HG03457 (cell line): Measurements from ENCODE around the gene KCNJ11.
"Not testable (repeated sequence)": the region's sequence is repeated elsewhere in the genome, so short reads cannot be mapped to it uniquely, and the experiment has no call there.

Source experiments
- ATAC-seq: cut with Tn5 transposase; IDR thresholded peaks from one replicate; pipeline ENCODE4 v1.9.1; 2021; ENCODE audit warnings: moderate number of reproducible peaks; ENCODE audit not compliant: unreplicated experiment

The KCNJ11 gene

DNA sequence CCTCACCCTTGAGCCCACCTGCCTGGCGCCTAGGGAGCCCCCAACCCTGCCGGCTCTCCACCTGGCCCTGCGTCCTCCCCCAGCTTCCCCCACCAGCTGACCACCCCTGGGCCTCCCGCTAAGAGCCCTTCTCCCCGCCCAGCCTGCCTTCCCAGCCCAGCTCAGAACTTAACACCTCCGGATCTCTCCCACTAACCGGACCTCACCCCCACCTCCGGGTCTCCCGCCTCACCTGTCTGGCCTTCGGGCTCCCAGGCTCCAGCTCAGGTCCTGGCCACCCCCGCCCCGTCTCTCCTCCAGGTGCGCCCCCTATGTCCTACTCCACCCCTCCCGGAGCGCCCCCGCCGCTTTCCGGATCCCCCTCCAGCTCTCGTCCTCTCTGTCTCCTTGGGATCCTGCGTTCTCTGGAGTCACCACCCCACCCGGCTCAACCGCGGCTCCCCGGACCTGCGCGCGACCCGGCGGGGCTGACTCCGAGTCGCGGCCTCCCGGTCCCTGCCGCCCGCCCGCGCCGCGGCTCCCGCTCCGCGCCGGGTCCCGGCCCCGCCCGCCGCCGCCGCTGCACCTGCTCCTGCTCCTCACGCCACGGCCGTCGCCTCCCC lies at the start of gene KCNJ11:
Gene KCNJ11 (minus strand): TSS at position 51 of the 602 bp plus-strand sequence. CDS start 568 bp downstream, outside the sequence.
- no peak for ATAC-seq

DNA sequence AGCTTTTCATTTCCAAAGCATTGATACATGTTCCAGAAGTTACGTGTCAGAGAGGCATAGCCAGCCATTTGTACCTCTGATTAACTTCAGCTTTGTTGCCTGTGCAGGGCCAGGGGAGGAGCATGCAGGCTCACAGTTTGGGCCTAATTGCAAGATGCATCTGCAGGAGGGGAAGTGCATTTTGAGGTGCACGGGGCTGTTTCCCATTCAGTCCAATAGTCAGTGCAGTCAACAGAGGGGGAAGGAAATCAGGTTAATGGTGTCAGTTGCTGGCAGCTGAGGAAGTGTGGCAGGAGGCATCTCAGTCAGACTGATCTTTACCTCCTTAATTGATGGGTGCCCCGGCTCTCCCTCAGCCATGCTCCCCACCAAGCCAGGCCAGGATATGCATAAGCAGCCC lies 48.9 kb upstream of the KCNJ11 start:
- ATAC-seq: no peak

DNA sequence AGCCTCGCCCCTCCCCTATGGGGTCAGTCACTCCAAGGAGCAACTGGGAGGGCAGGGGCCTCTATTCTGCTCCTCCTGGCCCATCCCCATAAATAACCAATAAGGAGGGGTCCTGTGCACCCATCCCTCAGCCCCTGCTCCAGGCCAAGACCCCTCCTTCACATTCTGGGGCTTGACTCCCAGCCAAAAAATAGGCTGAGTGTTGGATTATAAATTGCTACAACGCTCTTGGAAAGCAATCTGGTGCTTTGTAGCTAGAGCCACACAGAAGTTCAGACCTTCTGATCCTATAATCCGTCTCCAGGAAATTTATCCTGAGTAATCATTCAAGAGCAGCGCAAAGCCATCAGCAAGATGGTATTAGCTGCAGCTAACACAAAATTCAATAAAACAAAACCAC lies 45.6 kb upstream of the KCNJ11 start:
- no peak for ATAC-seq

DNA sequence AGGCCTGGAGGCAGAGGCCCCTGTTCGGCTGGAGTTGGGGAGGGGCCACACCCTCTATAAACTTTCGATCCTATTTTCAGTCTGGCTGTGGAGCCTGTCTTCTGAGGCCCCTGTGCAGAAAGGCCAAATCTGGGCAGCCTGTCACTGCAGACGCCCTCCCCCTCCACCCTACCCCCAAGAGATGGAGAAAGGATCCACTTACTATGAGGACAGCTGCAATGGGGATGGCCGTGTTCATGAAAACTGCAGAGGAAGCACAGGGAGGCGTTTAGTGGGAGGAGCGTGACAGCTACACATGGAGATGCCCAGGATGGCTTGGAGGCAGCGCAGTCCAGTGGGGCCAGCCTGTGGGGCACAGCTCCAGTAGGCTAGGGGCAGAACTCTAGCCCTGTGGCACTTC lies 43.5 kb upstream of the KCNJ11 start:
- no peak for ATAC-seq

DNA sequence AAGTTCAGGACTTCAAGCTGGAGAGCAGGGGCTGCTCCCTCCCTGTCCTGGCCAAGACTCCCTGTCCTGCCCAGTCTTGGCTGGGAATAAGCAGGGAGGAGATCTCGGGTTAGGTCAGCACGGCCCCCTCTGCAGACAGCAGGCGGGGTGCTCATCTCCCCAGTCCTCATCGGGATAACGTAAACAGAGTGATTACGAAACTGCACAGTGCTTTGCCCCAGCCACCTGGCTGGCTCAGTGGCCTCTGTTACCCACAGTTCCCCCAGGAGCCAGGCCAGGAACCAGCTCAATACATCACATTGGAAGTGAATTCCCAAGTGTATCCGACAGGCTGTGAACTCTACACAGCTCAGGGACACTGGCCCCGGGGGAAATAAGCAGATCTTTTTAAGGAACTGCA lies 42.7 kb upstream of the KCNJ11 start:
- ATAC-seq: no peak

DNA sequence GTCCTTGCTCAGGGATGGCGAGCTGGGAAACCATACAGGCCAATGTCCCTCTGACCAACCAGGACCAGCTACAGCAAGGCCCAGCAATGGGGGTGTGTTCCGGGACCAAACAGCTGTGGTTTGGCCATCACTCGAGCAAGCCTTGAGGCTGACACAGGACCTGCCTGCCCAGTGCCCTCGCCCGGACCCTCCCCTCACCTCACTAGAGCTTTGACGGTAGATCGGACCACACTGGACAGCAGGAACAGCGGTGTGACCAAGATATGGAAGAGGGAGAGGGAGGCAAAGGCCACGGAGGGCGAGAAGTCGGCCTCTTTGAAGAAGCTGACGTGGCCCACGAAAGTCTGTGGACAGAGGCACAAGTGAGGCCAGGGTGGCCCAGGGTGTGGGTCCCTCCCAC lies 42.2 kb upstream of the KCNJ11 start:
- no peak for ATAC-seq

DNA sequence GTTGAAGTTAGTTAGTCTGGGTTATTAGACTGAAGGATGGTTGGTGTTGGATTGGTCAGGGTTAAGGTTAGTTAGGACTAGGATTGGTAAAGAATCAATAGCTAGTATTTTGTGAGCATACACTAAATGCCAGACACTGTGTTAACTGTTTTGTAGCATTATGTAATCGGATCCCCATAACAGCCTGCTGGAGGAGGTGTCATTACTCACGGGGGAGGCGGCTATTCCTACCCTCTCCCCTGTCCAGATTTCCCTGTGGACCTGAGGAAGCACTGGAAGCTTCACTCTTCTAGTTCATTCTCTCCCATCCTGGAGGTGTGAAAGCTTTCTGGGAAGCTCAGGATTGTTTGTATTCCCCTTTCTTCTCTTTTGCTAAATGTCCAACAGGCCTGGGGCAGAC lies 40.5 kb upstream of the KCNJ11 start:
- ATAC-seq: no peak

DNA sequence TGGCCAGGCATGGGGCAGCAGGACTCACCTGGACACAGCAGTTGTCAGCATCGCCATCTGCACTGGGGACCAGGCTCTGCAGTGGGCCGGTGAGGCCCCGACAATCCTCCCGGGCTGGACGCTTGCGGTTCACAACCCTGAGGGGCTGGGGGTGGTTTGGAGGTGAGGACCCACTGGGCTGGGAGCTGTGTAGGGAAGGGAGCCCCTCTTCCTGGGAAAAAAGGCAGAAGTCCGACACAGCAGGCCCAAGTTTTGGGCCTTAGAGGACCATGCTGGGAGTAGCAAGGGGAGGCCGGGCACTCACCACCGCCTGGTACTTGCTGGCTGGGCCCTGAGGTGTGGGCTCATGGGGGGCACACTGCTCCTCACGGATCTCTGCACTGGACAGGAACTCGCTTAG lies 39.8 kb upstream of the KCNJ11 start:
- ATAC-seq: no peak

DNA sequence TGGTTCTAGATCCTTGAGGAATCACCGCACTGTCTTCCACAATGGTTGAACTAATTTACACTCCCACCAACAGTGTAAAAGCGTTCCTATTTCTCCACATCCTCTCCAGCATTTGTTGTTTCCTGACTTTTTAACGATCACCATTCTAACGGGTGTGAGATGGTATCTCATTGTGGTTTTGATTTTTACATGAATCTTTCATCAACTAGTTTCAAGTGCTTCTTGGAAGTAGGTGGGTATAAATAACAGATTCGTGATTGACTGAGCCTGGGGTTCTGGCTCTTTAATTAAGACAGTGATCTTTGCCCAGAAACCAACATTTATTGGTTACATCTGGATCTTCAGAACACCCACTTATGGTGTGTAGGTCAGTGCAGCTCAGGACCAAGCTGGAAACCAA lies 37.8 kb upstream of the KCNJ11 start:
- not testable (repeated sequence) for ATAC-seq

DNA sequence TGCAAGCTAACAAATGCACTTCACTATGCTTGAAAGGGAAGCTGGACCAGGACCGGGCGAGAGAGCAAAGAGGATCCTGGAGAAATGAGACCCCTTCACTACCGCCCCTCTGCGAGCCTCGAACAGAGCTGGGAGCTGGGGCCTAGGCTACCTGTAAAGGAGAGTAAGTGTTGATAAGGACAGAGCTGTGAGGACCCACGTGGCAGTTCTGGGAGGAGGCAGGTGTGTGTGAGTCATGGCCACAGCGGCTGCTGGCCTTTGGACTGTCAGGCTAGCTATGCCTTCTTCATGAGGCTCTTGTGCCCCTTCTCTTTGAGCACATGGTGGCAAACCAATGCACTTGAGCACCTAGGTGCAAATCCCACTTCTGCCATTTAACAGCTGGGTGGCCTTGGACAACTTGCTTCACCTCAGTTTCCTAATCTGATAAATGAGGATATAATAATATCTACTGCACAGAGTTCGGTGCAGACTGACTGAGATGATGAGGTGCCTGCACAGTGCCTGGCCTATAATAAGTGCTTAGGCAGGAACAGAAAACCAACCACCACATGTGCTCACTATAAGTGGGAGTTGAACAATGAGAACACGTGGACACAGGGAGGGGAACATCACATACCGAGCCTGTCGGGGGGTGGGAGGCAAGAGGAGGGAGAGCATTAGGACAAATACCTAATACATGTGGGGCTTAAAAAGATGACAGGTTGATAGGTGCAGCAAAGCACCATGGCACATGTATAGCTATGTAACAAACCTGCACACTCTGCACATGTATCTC lies 35.3 kb upstream of the KCNJ11 start:
- ATAC-seq: no peak

DNA sequence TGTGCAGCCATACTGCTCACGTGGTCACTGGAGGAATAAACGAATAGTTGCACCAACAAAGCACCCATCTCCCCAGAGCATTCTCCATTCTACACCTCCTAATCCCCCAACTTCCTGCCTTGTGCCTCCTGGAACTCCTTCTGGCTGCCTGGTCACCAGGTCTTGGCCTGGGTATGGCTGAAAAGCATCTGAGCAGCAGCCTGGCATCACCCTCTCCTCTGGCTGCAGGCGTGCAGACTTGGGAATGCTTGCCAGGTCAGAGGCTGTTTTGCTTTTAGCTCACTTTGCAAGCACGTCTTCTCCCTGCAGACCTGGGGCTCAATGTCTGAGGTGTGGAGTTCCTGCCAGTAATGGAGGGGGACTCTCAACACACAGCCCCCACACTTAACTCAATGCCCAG lies 33.3 kb upstream of the KCNJ11 start:
- ATAC-seq: no peak

DNA sequence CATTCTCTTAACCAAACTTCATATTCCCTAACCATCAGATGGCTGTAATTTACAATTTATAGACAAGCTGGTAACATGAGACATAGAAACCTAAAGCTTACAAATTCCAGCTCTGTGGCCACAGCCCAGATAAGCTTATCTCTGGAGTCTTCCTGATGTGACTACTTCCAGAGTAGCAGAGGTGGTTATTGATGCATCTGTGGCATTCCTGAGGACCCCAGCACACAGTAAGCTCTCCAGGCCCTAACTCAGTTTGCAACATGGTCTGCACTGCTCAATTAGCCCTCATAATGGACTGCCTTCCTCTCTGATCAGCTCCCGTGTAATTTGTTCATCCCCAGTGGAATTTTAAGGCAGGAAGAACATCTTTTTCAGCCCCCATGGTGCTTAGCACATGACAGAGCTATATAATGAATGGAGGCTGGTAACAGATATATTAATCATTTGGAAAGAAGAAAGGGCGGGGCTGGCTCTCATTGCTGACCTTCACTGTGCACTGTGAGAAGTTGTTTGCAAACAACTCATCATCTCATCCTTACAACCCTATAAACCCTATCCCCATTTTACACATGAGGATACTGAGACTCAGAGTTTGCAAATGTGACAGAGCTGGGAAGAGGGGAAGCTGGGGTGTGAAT lies 30.1 kb upstream of the KCNJ11 start:
- ATAC-seq: no peak

DNA sequence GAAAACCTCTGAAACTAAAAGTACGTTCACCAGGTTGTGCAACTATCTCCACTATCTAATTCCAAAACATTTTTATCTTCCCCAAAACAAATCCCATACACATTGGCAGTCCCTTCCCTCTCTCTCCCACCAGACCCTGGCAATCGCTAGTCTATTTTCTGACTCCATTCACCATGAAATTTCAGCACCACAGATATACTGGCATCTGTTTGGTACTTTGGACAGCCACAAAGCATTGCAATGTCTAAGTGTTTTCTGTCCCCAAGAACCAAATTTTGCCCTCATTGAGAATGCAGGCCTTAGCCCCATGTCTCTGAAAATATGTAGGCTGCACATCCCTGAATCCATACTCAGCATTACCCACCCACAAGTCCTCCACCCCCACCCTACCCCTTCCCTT lies 28.0 kb upstream of the KCNJ11 start:
- no peak for ATAC-seq

DNA sequence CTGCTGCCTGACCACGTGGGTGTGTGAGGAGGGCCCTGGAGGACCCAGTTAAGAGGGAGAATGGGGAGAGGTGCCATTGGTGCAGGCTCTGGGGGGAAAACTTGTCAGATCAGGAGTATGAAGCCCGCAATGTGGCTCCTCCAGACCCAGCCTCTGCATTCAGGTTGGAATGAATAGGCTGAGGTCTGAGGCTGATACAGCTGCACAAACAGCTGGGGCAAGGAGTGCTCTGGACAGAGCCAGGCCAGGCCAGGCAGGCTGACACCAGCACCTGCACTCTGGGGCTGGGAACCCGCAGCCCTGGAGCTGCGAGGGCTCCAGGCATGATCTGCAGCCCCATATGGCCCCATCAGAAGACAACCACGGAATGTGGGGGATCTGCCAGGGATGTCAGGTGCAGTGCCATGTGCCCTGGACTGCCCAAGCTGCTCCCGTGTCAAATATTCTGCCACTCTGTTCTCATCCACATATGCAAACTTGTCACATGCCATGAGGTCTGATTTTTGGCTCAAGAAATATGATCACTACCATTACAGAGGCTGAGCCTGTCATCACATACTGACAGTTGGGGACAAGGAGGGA lies 27.2 kb upstream of the KCNJ11 start:
- ATAC-seq: no peak

DNA sequence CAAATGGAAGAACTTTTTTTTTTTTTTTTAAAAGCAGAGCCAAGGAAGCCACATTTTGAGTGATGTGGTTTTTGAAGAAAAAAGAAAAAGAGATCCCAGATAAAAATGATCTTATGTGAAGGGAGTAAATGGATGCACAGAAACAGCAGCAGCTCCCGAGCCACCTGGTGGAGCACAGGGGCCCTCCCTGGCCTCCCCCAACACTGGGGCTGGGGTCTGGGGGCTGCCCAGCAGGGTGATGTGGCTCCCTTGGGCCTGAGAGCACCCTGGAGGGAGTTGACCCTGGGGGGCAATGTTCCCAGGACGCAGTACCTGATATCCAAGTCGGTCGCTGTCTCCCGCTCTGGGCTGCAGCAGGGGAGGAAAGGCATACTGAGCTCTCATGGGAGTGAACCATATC lies 26.5 kb upstream of the KCNJ11 start:
- ATAC-seq: no peak

DNA sequence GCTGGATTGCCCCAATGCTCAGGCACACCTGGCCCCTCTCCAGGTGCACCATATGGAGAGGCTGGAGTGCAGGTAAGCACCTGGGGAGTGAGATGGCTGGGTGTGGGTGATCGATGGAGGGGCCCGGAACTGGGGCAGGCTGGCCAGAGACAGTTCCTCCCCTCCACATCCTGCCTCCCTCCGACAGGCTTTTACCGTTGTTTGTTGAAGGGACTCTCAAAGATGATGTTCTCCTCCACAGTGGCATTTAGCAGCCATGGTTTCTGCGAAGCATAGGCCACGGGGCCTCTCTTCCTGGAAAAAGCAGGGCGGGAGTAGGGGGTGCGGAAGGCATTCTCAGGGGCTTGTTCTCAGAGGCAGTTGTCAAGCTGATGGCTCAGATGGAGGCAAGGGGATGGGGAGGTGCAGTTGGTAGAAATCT lies 25.9 kb upstream of the KCNJ11 start:
- no peak for ATAC-seq

DNA sequence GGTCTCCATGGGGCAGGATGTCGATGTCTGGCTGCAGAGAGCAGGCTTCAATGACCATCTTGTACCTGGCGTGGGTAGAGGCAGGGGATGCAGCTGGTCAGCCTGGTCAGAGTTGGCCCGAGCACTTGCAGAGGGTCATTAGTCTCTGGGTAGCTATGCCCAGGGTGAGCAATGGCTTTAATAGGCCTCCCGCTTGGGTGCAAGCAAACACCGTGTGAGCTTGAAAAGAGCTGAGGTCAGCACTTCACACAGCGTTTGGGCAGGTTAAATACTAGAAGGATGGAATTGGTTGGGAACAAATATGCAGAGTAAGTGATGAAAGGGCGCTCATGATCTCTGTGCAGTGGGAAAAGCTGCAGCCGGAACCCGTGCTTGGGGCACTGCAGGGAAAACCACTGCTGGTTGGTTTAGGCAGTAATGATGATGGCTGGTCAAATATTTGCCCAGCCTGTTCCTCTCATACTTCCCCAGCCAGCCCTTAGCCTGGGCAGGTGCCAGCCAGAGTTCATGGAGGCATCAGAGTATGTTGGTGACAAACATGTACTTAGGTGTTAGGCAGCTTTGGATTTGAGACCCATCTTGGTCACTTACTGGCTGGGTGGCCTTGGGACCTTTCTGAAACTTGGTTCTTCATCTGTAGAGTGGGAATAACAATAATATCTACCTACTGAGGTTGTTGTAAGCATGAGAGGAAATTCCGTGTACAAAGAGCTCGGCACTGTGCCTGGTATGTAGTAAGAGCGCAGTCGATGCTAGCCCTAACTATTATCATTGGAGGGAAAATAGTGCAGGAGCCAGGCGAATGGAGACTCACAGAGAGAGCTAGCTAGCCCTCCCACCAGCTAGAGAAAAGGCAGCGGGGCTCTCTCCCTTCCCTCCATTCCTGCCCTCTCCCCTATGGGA lies 25.2 kb upstream of the KCNJ11 start:
- no peak for ATAC-seq

DNA sequence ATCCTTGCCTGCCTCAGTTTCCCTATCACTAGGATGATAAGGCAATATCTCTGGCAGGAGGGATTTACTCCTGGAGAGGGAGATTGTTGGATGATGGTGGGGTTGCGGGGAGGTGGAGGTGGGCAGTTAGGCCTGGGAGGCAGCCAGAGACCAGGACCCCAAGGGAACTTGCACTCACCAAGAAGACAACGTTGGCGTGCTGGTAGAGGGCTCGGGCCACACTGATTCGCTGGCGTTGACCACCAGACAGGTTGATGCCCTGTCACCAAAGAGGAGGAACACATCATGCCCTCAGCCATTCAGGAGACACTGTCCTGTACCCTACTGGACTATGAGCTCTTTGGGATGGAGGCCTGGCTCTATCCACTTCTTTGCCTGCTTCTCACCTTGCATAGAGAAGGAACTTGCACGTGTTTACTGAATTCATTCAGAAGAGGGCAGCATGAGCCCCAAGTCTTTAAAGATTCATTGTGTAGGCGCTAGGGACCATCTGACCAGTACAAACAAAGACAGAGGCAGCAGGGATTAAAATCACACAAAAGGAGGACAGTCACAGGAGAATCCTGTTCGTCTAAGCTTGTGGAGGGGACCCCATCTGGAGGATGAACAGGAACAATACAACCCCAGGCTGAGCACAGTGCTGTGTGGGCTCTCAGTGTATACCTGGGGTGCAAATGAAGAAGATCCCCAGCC lies 24.2 kb upstream of the KCNJ11 start:
- no peak for ATAC-seq

DNA sequence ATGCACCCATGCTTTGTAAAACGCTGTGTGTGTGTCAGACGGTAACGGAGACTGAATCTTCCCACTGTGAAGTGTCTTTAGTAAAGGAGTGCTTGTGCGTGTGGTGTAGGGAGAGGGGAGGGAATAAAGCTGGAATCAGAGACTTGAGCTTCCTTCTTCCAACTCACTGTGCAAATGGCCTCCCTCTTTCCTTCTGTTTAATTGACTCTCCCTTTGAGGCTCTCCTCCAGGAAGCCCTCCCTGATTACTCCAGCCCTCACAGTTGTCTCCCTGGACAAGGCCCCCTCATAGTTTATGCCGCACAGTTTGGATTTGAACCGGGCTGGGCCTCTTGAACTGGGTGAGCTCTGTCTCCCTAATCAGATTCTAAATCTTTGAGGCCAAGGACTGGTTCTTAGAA lies 23.0 kb upstream of the KCNJ11 start:
- ATAC-seq: no peak
